Ovary (tissue), 3 donors: ENCODE measurements around the gene DAB1.

Source experiments
- CTCF ChIP-seq, 3 donors: fragments of 450-650 bp in 2 of 3; fragments of 200-600 bp in 1 of 3; IDR thresholded peaks; one replicate each; pipeline versions ENCODE4 v1.5.1 to v1.8.0; 2016 to 2022; ENCODE audit warnings: antibody characterized with exemption in 3 of 3, mild to moderate bottlenecking in 1 of 3
- EP300 ChIP-seq: sonication (generic); formaldehyde crosslinking; IDR thresholded peaks from one replicate; pipeline ENCODE4 v1.6.1; 2017; ENCODE audit warnings: antibody characterized with exemption
- POLR2A ChIP-seq: fragments of 450-650 bp; IDR thresholded peaks from one replicate; pipeline ENCODE4 v1.6.1; 2017; ENCODE audit warnings: antibody characterized with exemption, mild to moderate bottlenecking, moderate library complexity
- donor health status: DM: no; HTN: no; CAD: no.

- TF ChIP-seq CTCF (IDR thresholded peaks at IDR 0.05): no peak
- no peak for TF ChIP-seq EP300
- TF ChIP-seq POLR2A: no peak
Measured at GRCh38 chr1:57385336-57385735, 38.5 kb downstream of the DAB1 start.
